ENCODE results near the gene TNNC2. TPM values are rescaled to one million over a fixed set of nuclear protein-coding genes. Genes with fewer than 3 reads are reported as not detected.
A peak's percentile ranks its signal among the peaks of the same experiment; 100 is the strongest.

The TNNC2 gene
- total and polyA plus RNA-seq, 2 experiments from 2014 or later: 0.83 TPM; not detected in 1

DNA sequence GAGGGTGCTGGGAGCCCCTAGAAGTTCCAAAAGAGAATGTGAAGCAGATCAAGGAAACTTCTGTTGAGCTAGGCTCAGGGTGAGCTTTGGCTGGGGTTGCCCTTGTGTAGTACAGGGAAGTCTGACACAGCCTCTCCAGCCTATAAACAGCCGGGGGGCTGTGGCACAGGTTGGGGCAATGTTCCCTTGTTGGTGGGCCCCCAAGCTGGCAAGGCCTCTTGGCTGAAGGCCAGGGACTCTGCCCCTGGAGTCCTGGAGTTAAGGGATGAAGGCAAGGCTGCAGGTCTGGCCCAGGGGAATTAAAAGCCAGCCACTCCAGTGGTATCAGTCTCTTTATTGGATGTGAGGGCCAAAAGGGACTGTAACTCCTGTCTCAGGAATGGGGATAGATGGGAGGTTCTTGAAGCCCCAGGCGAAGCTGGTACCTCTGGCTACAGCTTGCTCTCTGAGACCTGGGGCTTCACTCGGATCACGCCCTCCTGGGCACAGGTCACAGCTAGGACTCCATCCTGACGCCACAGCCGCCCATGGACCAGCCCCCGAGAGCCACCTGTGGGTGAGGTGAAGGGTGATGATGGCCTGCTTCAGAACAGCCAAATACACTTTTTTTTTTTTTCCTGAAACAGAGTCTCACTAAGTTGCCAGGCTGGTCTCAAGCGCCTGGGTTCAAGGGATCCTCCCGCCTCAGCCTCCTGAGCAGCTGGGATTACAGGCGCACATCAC, 14.5 kb upstream of the TNNC2 start:
- H2AFZ ChIP-seq: no peak overlapping the region
- 88 to 90% methylated on average over 10 of the region's 10 CpGs for WGBS, 2 experiments (ENCODE audit: low coverage in 1 of 2, low lambda C conversion rate in 2 of 2, missing lambda C conversion rate in 2 of 2)
- no peak for TF ChIP-seq EZH2phosphoT487 (IDR thresholded peaks at IDR 0.05; ENCODE audit: insufficient read depth, low read depth)
- H3K4me2 ChIP-seq (ENCODE audit: unreplicated experiment): no peak overlapping the region
- in situ Hi-C loops (cut with MboI): no loop called here
- no peak for DNase-seq
- H3K27ac ChIP-seq: peak overlapping the region; percentile 43; the same call in 1 of the 2 replicates
- H3K79me2 ChIP-seq (ENCODE audit: insufficient read depth): peaks cover 39% of the 10 kb centered on the region
- no peak overlapping the region for H3K4me3 ChIP-seq
- H3K9me2 ChIP-seq (ENCODE audit: insufficient read depth): no peaks in the 10 kb centered on the region
- no peaks in the 10 kb centered on the region for H3K9me3 ChIP-seq (ENCODE audit: low read depth)
- H3K9ac ChIP-seq: no peak overlapping the region
- no peaks in the 10 kb centered on the region for H4K20me1 ChIP-seq (ENCODE audit: insufficient read depth)
- no peaks in the 10 kb centered on the region for H3K27me3 ChIP-seq (replicated peaks; ENCODE audit: insufficient read depth)
- peaks cover 17% of the 10 kb centered on the region; the same call in 1 of the 2 replicates for H3K36me3 ChIP-seq (ENCODE audit: low read depth)
- peaks cover 31% of the 10 kb centered on the region for H3F3A ChIP-seq (ENCODE audit: insufficient read depth)
- H3K4me1 ChIP-seq (ENCODE audit: insufficient read depth): peaks cover 10% of the 10 kb centered on the region; the same call in 1 of the 2 replicates

DNA sequence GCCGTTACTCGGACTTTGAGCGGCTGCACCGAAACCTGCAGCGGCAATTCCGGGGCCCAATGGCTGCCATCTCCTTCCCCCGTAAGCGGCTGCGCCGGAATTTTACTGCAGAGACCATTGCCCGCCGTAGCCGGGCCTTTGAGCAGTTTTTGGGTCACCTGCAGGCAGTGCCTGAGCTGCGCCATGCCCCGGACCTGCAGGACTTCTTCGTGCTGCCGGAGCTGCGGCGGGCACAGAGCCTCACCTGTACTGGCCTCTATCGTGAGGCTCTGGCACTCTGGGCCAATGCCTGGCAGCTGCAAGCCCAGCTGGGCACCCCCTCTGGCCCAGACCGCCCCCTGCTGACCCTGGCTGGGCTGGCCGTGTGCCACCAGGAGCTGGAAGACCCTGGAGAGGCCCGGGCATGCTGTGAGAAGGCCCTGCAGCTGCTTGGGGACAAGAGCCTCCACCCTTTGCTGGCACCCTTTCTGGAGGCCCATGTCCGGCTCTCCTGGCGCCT, 13.6 kb upstream of the TNNC2 start:
- Histone ChIP-seq H2AFZ (no peak overlapping the region), H3K27ac (no peak overlapping the region), H3K4me1 (ENCODE audit: insufficient read depth) (peaks cover 13% of the 10 kb centered on the region; the same call in 1 of the 2 replicates), H3K79me2 (ENCODE audit: insufficient read depth) (peaks cover 42% of the 10 kb centered on the region), H3K36me3 (ENCODE audit: low read depth) (peaks cover 15% of the 10 kb centered on the region; the same call in 1 of the 2 replicates), H3K9me2 (ENCODE audit: insufficient read depth) (no peaks in the 10 kb centered on the region), H3K9ac (no peak overlapping the region), H3K9me3 (ENCODE audit: low read depth) (no peaks in the 10 kb centered on the region), H3K4me3 (no peak overlapping the region), H3K27me3 (replicated peaks; ENCODE audit: insufficient read depth) (no peaks in the 10 kb centered on the region), H4K20me1 (ENCODE audit: insufficient read depth) (no peaks in the 10 kb centered on the region), H3F3A (ENCODE audit: insufficient read depth) (peaks cover 33% of the 10 kb centered on the region), H3K4me2 (ENCODE audit: unreplicated experiment) (no peak overlapping the region)
- WGBS, 2 experiments (ENCODE audit: low coverage in 1 of 2, low lambda C conversion rate in 2 of 2, missing lambda C conversion rate in 2 of 2): 85 to 87% methylated on average over 21 to 24 of the region's 25 CpGs
- in situ Hi-C loops (cut with MboI): no loop called here
- TF ChIP-seq EZH2 (IDR thresholded peaks at IDR 0.05; ENCODE audit: insufficient read depth, poor library complexity, severe bottlenecking) (no peak), EZH2phosphoT487 (IDR thresholded peaks at IDR 0.05; ENCODE audit: insufficient read depth, low read depth) (no peak)
- DNase-seq: no peak

- TF ChIP-seq EZH2phosphoT487 (IDR thresholded peaks at IDR 0.05; ENCODE audit: insufficient read depth, low read depth) (no peak), EZH2 (IDR thresholded peaks at IDR 0.05; ENCODE audit: insufficient read depth, poor library complexity, severe bottlenecking) (no peak)
- H3F3A ChIP-seq (ENCODE audit: insufficient read depth): peaks cover 44% of the 10 kb centered on the region; the same call in 1 of the 2 replicates
- H3K9me3 ChIP-seq (ENCODE audit: low read depth): no peaks in the 10 kb centered on the region
- H3K9me2 ChIP-seq (ENCODE audit: insufficient read depth): no peaks in the 10 kb centered on the region
- peaks cover 32% of the 10 kb centered on the region for H3K4me1 ChIP-seq (ENCODE audit: insufficient read depth)
- no peaks in the 10 kb centered on the region for H3K27me3 ChIP-seq (replicated peaks; ENCODE audit: insufficient read depth)
- peaks cover 56% of the 10 kb centered on the region for H3K79me2 ChIP-seq (ENCODE audit: insufficient read depth)
- H3K9ac ChIP-seq: peak overlapping the region; percentile 95
- peaks cover 9% of the 10 kb centered on the region; the same call in 1 of the 2 replicates for H3K36me3 ChIP-seq (ENCODE audit: low read depth)
- no peaks in the 10 kb centered on the region for H4K20me1 ChIP-seq (ENCODE audit: insufficient read depth)
- WGBS, 2 experiments (ENCODE audit: low coverage in 1 of 2, low lambda C conversion rate in 2 of 2, missing lambda C conversion rate in 2 of 2): 35 to 53% methylated on average over 1 of the region's 1 CpG
- H3K27ac ChIP-seq: peak overlapping the region; percentile 97
- in situ Hi-C loops (cut with MboI): no loop called here
- peak overlapping the region; percentile 38 for H3K4me2 ChIP-seq (ENCODE audit: unreplicated experiment)
- H3K4me3 ChIP-seq: peak overlapping the region; percentile 92
- DNase-seq: peak; percentile 40
- H2AFZ ChIP-seq: no peak overlapping the region
Observed at GRCh38 chr20:45836841-45837240, 9.7 kb upstream of the TNNC2 start.

- peak overlapping the region; percentile 92 for H3K4me3 ChIP-seq
- H3K27ac ChIP-seq: peak overlapping the region; percentile 97
- H4K20me1 ChIP-seq (ENCODE audit: insufficient read depth): no peaks in the 10 kb centered on the region
- H3K9ac ChIP-seq: peak overlapping the region; percentile 95
- in situ Hi-C loops (cut with MboI): no loop called here
- peaks cover 37% of the 10 kb centered on the region; the same call in 1 of the 2 replicates for H3F3A ChIP-seq (ENCODE audit: insufficient read depth)
- peaks cover 9% of the 10 kb centered on the region; the same call in 1 of the 2 replicates for H3K36me3 ChIP-seq (ENCODE audit: low read depth)
- H2AFZ ChIP-seq: peak overlapping the region; percentile 6; the same call in 1 of the 2 replicates
- TF ChIP-seq EZH2phosphoT487 (IDR thresholded peaks at IDR 0.05; ENCODE audit: insufficient read depth, low read depth) (no peak), EZH2 (IDR thresholded peaks at IDR 0.05; ENCODE audit: insufficient read depth, poor library complexity, severe bottlenecking) (no peak)
- no peaks in the 10 kb centered on the region for H3K27me3 ChIP-seq (replicated peaks; ENCODE audit: insufficient read depth)
- no peaks in the 10 kb centered on the region for H3K9me2 ChIP-seq (ENCODE audit: insufficient read depth)
- WGBS, 2 experiments (ENCODE audit: low coverage in 1 of 2, low lambda C conversion rate in 2 of 2, missing lambda C conversion rate in 2 of 2): 2 to 3% methylated on average over 5 of the region's 5 CpGs
- peaks cover 56% of the 10 kb centered on the region for H3K79me2 ChIP-seq (ENCODE audit: insufficient read depth)
- H3K4me2 ChIP-seq (ENCODE audit: unreplicated experiment): peak overlapping the region; percentile 96
- peaks cover 32% of the 10 kb centered on the region for H3K4me1 ChIP-seq (ENCODE audit: insufficient read depth)
- H3K9me3 ChIP-seq (ENCODE audit: low read depth): no peaks in the 10 kb centered on the region
- DNase-seq: peak; percentile 95
Observed at GRCh38 chr20:45835825-45836224, 8.7 kb upstream of the TNNC2 start.

All from GM23248 (cell line).